Measurements from ENCODE around the gene ASAP2. TPM values are rescaled to one million over a fixed set of nuclear protein-coding genes. Genes with fewer than 3 reads are reported as not detected.
A peak's percentile ranks its signal among the peaks of the same experiment; 100 is the strongest.

Gene ASAP2
- total RNA-seq, 1 experiment from 2014 or later = 14.3 TPM

DNA sequence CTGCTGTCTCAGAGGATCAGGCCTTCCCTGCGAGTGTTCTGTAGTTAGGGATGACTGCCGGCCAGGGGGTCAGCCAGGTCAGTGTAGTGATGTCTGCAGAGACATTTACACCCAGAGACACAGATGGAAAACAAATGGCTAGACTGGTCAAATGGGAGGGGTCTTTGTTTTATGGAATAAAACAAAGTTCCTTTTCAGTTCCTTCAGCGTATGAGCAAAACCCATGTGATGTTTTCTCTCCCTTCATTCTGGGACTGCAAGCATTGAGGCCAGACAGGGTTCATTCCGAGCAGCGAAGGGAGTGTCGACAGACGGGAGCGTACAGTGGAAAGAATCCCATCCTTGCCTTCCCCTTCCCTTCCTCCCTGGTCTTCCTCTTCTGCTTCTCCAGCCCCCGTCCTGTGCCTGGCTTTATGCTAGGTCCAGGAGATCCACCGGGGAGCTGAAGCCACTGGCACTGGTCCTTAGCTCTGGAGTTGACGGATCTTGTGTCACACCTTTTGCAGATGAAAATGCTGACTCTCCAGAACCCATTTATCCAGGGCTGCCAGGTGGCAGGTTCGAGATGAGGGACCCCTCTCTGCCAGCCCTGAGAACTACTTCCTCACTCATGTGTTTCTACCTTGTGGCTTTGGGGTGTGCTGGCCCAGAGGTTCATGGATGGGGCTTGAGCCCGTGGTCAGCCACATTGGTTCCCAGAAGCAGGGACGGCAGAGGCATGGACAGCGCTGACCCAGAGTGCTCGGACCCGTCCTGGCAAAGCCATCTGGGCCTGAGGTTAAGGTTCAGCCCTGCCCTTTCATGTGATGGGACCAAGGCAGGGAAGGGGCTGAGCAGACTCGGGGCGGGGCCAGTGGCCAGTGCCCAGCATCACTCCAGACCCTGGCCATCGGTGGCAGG lies 192.5 kb downstream of the ASAP2 start:
- ChIA-PET POLR2A (no interaction called here), CTCF (interaction anchor here (1.6 to 3.3 kb wide), 2 partner anchors 256 to 261 kb away, joined by 4 to 10 read pairs; no protein-coding TSS in a partner anchor)
- ATAC-seq = no peak
- Mint-ChIP-seq H3K36me3 (peaks cover 7% of the 10 kb centered on the region), H3K4me3 (no peak overlapping the region), H3K9me3 (no peaks in the 10 kb centered on the region), H3K4me1 (peaks cover 11% of the 10 kb centered on the region), H3K27ac (no peak overlapping the region; the same call in 1 of the 2 replicates), H3K27me3 (ENCODE audit: low read depth) (no peaks in the 10 kb centered on the region)
- DNase-seq (ENCODE audit: low spot score) = no peak
- no peak for TF ChIP-seq ZNF138 (CRISPR knock-in tag; conservative IDR thresholded peaks at IDR 0.05)

GRCh38 chr2:9400268-9401058 lies 193.9 kb downstream of the ASAP2 start:
- peaks cover 7% of the 10 kb centered on the region for H3K36me3 Mint-ChIP-seq
- TF ChIP-seq E2F5 (CRISPR knock-in tag; IDR thresholded peaks at IDR 0.05) = no peak
- no peak for TF ChIP-seq ZNF425 (CRISPR knock-in tag; conservative IDR thresholded peaks at IDR 0.05)
- TF ChIP-seq GRHL2 (CRISPR knock-in tag; IDR thresholded peaks at IDR 0.05; ENCODE audit: insufficient replicate concordance, severe bottlenecking) = no peak
- no peak for TF ChIP-seq ZNF317 (CRISPR knock-in tag; IDR thresholded peaks at IDR 0.05; ENCODE audit: borderline replicate concordance, low read depth)
- TF ChIP-seq, protein P1, sequence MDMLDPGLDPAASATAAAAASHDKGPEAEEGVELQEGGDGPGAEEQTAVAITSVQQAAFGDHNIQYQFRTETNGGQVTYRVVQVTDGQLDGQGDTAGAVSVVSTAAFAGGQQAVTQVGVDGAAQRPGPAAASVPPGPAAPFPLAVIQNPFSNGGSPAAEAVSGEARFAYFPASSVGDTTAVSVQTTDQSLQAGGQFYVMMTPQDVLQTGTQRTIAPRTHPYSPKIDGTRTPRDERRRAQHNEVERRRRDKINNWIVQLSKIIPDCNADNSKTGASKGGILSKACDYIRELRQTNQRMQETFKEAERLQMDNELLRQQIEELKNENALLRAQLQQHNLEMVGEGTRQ (CRISPR knock-in tag; IDR thresholded peaks at IDR 0.05) = no peak
- no peak for TF ChIP-seq ZNF423 (CRISPR knock-in tag; IDR thresholded peaks at IDR 0.05)
- no peak for TF ChIP-seq GABPB1 (CRISPR knock-in tag; IDR thresholded peaks at IDR 0.05)
- peak; percentile 85; the same call in 1 of the 2 replicates for TF ChIP-seq ZNF263 (CRISPR knock-in tag; IDR thresholded peaks at IDR 0.05; ENCODE audit: low read depth)
- TF ChIP-seq SOX15 (CRISPR knock-in tag; IDR thresholded peaks at IDR 0.05) = no peak
- no peak overlapping the region; the same call in 1 of the 2 replicates for H3K27ac Mint-ChIP-seq
- no peaks in the 10 kb centered on the region for H3K27me3 Mint-ChIP-seq (ENCODE audit: low read depth)
- ChIA-PET POLR2A (interaction anchor here (1.2 kb wide), 1 partner anchor 22 kb away, joined by 3 read pairs; no protein-coding TSS in a partner anchor), CTCF (interaction anchor here (0.9 to 3.3 kb wide), 7 partner anchors 22 to 289 kb away, joined by 3 to 10 read pairs (median 4); partner anchors contain the start of gene ITGB1BP1)
- H3K9me3 Mint-ChIP-seq = no peaks in the 10 kb centered on the region
- no peak for DNase-seq (ENCODE audit: low spot score)
- ATAC-seq = no peak
- no peak overlapping the region for H3K4me3 Mint-ChIP-seq
- H3K4me1 Mint-ChIP-seq = peaks cover 11% of the 10 kb centered on the region

DNA sequence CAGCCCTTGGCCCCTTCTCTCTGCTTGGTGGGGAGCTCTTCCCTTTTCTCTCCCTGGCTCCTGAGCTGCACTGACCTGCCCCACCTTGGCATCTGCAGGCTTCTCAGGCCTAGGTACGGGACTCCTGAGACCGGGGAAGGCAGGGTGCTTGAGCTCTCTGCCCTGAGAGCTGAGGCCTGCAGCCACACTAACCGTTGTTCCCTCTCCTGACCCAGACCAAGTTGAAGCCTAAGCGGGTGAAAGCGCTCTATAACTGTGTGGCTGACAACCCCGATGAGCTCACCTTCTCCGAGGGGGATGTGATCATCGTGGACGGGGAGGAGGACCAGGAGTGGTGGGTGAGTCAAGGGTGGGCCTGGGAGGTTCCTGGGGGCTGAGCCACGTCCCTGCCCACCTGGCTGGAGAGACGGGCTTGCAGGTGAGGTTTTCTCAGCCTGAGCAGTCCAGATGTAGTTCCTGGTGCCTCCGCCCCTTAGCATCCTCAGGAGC lies 194.5 kb downstream of the ASAP2 start:
- ChIA-PET POLR2A (interaction anchor here (1.2 kb wide), 1 partner anchor 21 kb away, joined by 3 read pairs; no protein-coding TSS in a partner anchor), CTCF (interaction anchor here (0.5 to 3.3 kb wide), 10 partner anchors 14 to 331 kb away, joined by 3 to 10 read pairs (median 4); partner anchors contain the start of gene ITGB1BP1)
- H3K9me3 Mint-ChIP-seq = no peaks in the 10 kb centered on the region
- H3K27ac Mint-ChIP-seq = peak overlapping the region; percentile 87
- H3K27me3 Mint-ChIP-seq (ENCODE audit: low read depth) = no peaks in the 10 kb centered on the region
- DNase-seq (ENCODE audit: low spot score) = no peak
- no peak for ATAC-seq
- no peak overlapping the region for H3K4me3 Mint-ChIP-seq
- H3K4me1 Mint-ChIP-seq = peaks cover 11% of the 10 kb centered on the region
- H3K36me3 Mint-ChIP-seq = peaks cover 7% of the 10 kb centered on the region
- no peak for TF ChIP-seq TP53 (CRISPR knock-in tag; IDR thresholded peaks at IDR 0.05)

Measured in WTC11 (cell line).